ENCODE results near the gene LILRB4. TPM values are rescaled to one million over a fixed set of nuclear protein-coding genes. Genes with fewer than 3 reads are reported as not detected.
"Not testable (repeated sequence)": the region's sequence is repeated elsewhere in the genome, so short reads cannot be mapped to it uniquely, and the experiment has no call there.

Gene LILRB4
- total RNA-seq, 1 experiment from 2014 or later, result not detected

DNA sequence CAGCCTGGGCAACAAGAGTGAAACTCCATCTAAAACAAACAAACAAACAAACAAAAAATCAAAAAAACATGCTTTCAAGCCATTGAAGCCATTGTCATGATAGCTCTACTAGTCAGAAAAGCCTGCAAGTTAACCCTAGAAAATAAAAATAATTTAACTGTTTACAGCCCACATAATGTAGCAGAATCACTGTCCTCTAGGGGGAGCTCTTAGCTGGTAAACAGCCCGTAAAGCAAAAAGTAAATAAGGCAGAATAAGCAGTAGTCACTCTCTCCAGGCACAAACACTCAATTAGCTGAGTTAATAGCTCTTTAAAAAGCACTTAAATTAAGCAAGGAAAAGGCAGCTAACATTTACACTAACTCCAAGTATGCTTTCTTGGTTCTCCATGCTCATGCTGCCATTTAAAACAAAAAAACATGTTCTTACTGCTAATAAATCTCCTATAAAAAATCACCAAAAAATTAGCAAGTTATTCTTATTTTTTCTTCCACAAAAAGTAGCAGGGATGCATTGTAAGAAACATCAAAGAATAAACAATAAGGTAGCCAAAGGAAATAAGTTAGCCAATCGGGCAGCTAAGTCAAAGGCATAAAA is 11.3 kb downstream of the LILRB4 start:
- intact Hi-C loops (cut with micrococcal nuclease; ENCODE audit: unreplicated experiment), result no loop called here

GRCh38 chr19:54676210-54676834 is 13.5 kb downstream of the LILRB4 start:
- TF ChIP-seq, protein P1, sequence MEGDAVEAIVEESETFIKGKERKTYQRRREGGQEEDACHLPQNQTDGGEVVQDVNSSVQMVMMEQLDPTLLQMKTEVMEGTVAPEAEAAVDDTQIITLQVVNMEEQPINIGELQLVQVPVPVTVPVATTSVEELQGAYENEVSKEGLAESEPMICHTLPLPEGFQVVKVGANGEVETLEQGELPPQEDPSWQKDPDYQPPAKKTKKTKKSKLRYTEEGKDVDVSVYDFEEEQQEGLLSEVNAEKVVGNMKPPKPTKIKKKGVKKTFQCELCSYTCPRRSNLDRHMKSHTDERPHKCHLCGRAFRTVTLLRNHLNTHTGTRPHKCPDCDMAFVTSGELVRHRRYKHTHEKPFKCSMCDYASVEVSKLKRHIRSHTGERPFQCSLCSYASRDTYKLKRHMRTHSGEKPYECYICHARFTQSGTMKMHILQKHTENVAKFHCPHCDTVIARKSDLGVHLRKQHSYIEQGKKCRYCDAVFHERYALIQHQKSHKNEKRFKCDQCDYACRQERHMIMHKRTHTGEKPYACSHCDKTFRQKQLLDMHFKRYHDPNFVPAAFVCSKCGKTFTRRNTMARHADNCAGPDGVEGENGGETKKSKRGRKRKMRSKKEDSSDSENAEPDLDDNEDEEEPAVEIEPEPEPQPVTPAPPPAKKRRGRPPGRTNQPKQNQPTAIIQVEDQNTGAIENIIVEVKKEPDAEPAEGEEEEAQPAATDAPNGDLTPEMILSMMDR (conservative IDR thresholded peaks at IDR 0.05; ENCODE audit: low read depth, low read length), result peak; percentile 76
- H3K4me3 ChIP-seq (ENCODE audit: low read depth, low read length, poor library complexity, severe bottlenecking); H3K36me3 ChIP-seq (ENCODE audit: insufficient read depth, low read length, poor library complexity, severe bottlenecking); H3K4me1 ChIP-seq (ENCODE audit: insufficient read depth, low read length, poor library complexity, severe bottlenecking); H3K27ac ChIP-seq (ENCODE audit: low read depth, low read length, poor library complexity, severe bottlenecking); POLR2A ChIA-PET (ENCODE audit: low non-redundant PET); BruUV-seq (replicated peaks); H3K9me3 ChIP-seq (ENCODE audit: low read depth, low read length, poor library complexity, severe bottlenecking): not testable (repeated sequence)
- CTCF ChIA-PET, result interaction anchor here (0.6 kb wide), 1 partner anchor 203 kb away, joined by 4 read pairs; the partner anchor contains the start of gene CDC42EP5
- H3K27me3 ChIP-seq (replicated peaks; ENCODE audit: insufficient read depth, low read depth, low read length, poor library complexity), result peaks cover 27% of the 10 kb centered on the region
- intact Hi-C loops (cut with micrococcal nuclease; ENCODE audit: unreplicated experiment), result loop anchor here (5.0 kb wide), 1 partner anchor 194 kb away; no protein-coding TSS in a partner anchor
- peak; percentile 56 for DNase-seq (ENCODE audit: low spot score)

More for the DNA sequence above, 11.3 kb downstream of the LILRB4 start:
- TF ChIP-seq, protein P1 (conservative IDR thresholded peaks at IDR 0.05; ENCODE audit: low read depth, low read length), result peak; percentile 82
- TF ChIP-seq EZH2 (IDR thresholded peaks at IDR 0.05; ENCODE audit: borderline replicate concordance, low read depth, low read length, poor library complexity, severe bottlenecking), result no peak
- Histone ChIP-seq H3K4me1 (ENCODE audit: insufficient read depth, low read length, poor library complexity, severe bottlenecking) (no peaks in the 10 kb centered on the region), H3K27me3 (replicated peaks; ENCODE audit: insufficient read depth, low read depth, low read length, poor library complexity) (peaks cover 37% of the 10 kb centered on the region), H3K9me3 (ENCODE audit: low read depth, low read length, poor library complexity, severe bottlenecking) (no peaks in the 10 kb centered on the region), H3K4me3 (ENCODE audit: low read depth, low read length, poor library complexity, severe bottlenecking) (no peak overlapping the region), H3K36me3 (ENCODE audit: insufficient read depth, low read length, poor library complexity, severe bottlenecking) (no peaks in the 10 kb centered on the region), H3K27ac (ENCODE audit: low read depth, low read length, poor library complexity, severe bottlenecking) (no peak overlapping the region)
- DNase-seq (ENCODE audit: low spot score), result peak; percentile 61
- POLR2A ChIA-PET (ENCODE audit: low non-redundant PET), result no interaction called here
- BruUV-seq (replicated peaks), result no TSS peak
- CTCF ChIA-PET, result interaction anchor here (1.1 kb wide), 1 partner anchor 20 kb away, joined by 3 read pairs; no protein-coding TSS in a partner anchor

DNA sequence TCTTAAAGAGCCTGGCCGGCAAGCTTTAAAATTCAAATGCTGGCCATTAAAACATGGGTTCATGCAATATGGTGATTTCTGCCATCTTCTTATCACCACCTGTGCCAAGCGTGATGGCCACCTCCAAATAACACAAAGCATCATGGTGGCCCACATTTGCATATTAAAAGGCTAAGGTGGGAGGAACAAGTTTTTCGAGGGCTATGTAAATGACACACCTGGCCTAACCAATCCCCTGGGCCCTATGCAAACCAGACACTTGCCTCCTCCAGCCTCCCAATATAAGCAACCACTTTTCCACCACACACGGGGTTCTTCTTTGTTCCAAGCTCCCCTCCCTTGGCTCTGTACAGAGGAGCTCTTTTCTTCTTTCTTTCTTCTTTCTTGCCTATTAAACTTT is 14.4 kb downstream of the LILRB4 start:
- H3K27ac ChIP-seq (ENCODE audit: low read depth, low read length, poor library complexity, severe bottlenecking), result no peak overlapping the region
- no peak for DNase-seq (ENCODE audit: low spot score)
- no peak overlapping the region for H3K4me3 ChIP-seq (ENCODE audit: low read depth, low read length, poor library complexity, severe bottlenecking)
- CTCF ChIA-PET, result interaction anchor here (0.6 to 0.7 kb wide), 2 partner anchors 57 to 204 kb away, joined by 4 to 6 read pairs; partner anchors contain the start of gene CDC42EP5
- TF ChIP-seq, protein P1 (conservative IDR thresholded peaks at IDR 0.05; ENCODE audit: low read depth, low read length), result no peak
- no peak for TF ChIP-seq EZH2 (IDR thresholded peaks at IDR 0.05; ENCODE audit: borderline replicate concordance, low read depth, low read length, poor library complexity, severe bottlenecking)
- H3K36me3 ChIP-seq (ENCODE audit: insufficient read depth, low read length, poor library complexity, severe bottlenecking), result no peaks in the 10 kb centered on the region
- intact Hi-C loops (cut with micrococcal nuclease; ENCODE audit: unreplicated experiment), result loop anchor here (5.0 kb wide), 1 partner anchor 195 kb away; no protein-coding TSS in a partner anchor
- peaks cover 28% of the 10 kb centered on the region for H3K27me3 ChIP-seq (replicated peaks; ENCODE audit: insufficient read depth, low read depth, low read length, poor library complexity)
- no TSS peak for BruUV-seq (replicated peaks)
- POLR2A ChIA-PET (ENCODE audit: low non-redundant PET), result no interaction called here
- no peaks in the 10 kb centered on the region for H3K4me1 ChIP-seq (ENCODE audit: insufficient read depth, low read length, poor library complexity, severe bottlenecking)
- H3K9me3 ChIP-seq (ENCODE audit: low read depth, low read length, poor library complexity, severe bottlenecking), result no peaks in the 10 kb centered on the region

DNA sequence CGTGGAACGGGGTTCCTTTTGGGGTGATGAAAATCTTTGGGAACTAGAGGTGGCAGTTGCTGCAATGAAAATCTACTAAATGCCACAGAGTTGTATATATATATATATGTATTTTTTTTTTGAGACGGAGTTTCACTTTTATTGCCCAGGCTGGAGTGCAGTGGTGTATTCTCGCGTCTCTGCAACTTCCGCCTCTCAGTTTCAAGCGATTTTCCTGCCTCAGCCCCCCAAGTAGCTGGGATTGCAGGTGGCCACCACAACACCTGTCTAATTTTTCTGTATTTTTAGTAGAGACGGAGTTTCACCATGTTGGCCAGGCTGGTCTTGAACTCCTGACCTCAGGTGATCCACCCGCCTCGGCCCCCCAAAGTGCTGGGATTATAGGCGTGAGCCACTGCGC is 18.8 kb downstream of the LILRB4 start:
- H3K9me3 ChIP-seq (ENCODE audit: low read depth, low read length, poor library complexity, severe bottlenecking); DNase-seq (ENCODE audit: low spot score); POLR2A ChIA-PET (ENCODE audit: low non-redundant PET); H3K36me3 ChIP-seq (ENCODE audit: insufficient read depth, low read length, poor library complexity, severe bottlenecking); intact Hi-C loops (cut with micrococcal nuclease; ENCODE audit: unreplicated experiment); H3K4me3 ChIP-seq (ENCODE audit: low read depth, low read length, poor library complexity, severe bottlenecking); H3K4me1 ChIP-seq (ENCODE audit: insufficient read depth, low read length, poor library complexity, severe bottlenecking); BruUV-seq (replicated peaks); H3K27ac ChIP-seq (ENCODE audit: low read depth, low read length, poor library complexity, severe bottlenecking): not testable (repeated sequence)
- peaks cover 31% of the 10 kb centered on the region for H3K27me3 ChIP-seq (replicated peaks; ENCODE audit: insufficient read depth, low read depth, low read length, poor library complexity)
- CTCF ChIA-PET, result interaction anchor here (0.6 kb wide), 1 partner anchor 19 kb away, joined by 4 read pairs; no protein-coding TSS in a partner anchor

Measured in A673 (cell line).